CD4-positive, alpha-beta T cell treated with Interleukin-17A for 1 hour (primary cell): ENCODE measurements around the gene MAGED1.
"Not testable (repeated sequence)": the region's sequence is repeated elsewhere in the genome, so short reads cannot be mapped to it uniquely, and the experiment has no call there.

ENCODE experiments used
- DNase-seq: peaks from one replicate; pipeline ENCODE4 v3.0.0-alpha.2; 2020

The MAGED1 gene

GRCh38 chrX:51899741-51900140, 6.3 kb downstream of the MAGED1 start:
- DNase-seq, result no peak

- DNase-seq, result no peak
Observed at GRCh38 chrX:51902510-51903050, 9.2 kb downstream of the MAGED1 start.

DNA sequence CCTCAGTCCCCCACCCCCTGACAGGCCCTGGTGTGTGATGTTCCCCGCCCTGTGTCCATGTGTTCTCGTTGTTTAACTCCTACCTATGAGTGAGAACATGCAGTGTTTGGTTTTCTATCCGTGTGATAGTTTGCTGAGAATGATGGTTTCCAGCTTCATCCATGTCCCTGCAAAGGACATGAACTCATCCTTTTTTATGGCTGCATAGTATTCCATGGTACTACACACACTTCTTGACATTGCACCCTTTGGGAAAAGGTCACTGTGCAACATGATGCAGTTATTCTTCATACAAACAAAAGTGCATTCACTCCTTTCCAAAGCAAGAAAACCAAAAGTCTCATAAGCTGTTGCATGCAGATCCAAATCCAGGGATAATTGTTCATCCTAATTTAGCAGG, 11.7 kb downstream of the MAGED1 start:
- DNase-seq, result not testable (repeated sequence)

DNA sequence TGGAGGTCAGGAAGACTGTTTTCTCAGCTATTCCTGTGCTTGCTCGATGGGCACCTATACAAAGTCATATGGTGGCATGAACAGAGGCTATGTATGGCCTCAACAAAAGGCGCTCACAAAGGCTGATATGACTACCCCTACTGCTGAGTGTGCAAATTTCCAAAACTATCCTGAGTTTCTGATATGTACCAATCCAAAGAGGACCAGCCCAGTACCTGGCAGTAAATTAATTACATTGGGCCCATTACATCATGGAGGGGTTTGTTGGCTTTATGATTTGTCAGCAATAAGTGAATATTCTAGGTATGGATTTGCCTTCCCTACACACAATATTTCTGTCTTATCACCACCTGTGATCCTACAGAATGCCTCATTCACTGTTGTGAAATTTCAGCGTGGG, 12.3 kb downstream of the MAGED1 start:
- no peak for DNase-seq

GRCh38 chrX:51917604-51918003, 24.2 kb downstream of the MAGED1 start:
- DNase-seq, result no peak

DNA sequence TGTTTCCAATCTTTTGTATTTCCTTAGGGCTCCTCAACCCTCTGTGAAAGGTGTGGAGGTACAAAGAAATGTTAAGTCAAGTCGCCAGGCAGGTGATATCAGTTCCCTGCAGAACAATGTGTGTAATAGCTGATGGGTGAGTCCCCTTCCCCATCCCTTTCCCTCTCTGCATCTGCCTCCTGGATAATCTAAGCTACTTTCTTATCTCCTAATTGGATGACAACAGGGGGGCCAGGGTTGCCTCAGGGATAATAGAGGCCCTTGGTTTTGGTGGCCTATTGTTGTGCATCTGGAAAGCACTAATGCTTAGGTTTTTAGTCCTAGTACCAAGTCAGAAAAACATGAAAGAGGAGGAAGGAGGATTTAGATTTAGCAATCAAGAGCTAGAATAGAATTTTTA, 29.1 kb downstream of the MAGED1 start:
- no peak for DNase-seq

DNA sequence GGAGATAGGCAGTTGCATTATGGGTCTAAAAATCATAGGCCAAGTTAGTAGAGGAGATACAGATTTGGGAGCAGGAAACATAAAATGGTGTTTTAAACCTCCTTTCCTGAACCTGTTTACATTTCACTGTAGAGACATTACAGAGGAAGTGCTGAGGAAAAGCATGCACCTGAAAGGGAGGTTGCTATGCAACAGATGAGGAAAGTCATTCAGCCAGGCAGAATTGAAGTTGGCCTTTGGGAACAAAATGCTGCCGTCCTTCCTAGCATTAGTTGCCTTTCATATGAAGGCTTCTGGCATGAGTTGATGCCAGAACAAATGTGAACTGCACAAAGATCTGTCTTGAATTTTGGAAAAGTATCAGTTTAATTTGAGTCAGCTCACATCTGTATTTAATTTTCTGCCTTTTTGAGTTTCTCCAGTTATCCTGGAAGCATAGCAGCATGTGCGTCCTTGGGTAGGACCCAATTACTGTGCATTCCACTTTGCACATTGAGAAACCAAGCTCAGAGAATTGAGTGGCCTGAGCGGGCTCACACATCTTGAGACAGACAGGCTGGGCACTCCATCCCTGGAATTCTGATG, 38.2 kb downstream of the MAGED1 start:
- DNase-seq, result no peak
